HG02981 (cell line): ENCODE results near the gene KCNG2.

Experiments used
- ATAC-seq: cut with Tn5 transposase; IDR thresholded peaks from one replicate; pipeline ENCODE4 v1.9.1; 2021; ENCODE audit warnings: mild to moderate bottlenecking, moderate library complexity; ENCODE audit not compliant: unreplicated experiment

The KCNG2 gene

DNA sequence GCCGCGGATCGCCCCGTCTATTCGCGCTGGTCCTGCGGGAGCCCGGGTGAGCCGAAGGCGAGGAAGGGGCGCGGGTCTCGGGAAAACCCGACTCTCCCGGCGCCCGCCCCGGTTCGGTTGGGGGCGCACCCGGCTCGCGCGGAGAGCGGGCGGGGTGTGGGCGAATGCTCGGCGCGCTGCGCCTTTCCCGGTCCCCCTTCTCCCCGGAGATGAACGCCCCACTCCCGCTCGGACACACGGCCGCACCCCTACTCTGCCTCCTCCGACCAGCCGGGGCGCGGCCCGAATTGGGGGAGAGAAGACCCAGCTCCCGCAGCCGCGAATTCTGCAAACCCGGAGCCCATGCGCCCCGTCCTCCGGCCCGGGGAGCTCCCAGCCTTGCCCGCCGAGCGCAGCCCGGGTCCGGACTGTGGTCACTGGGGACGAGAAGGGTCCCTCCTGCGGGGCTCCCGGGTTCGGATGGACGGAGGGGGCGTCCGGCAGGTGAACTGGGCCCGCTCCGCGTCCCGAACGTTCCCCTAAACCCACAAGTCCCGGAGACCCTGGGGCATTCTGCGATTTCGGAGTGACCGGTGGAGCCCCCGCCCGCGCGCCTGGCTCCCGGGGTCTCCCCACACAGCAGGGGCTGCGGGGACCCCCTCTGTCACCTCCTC lies 734 bp downstream of the KCNG2 start:
- no peak for ATAC-seq

GRCh38 chr18:79798999-79799370 lies 1.2 kb downstream of the KCNG2 start:
- ATAC-seq = no peak

- ATAC-seq = no peak
Observed at GRCh38 chr18:79799619-79800370, 2.1 kb downstream of the KCNG2 start.

DNA sequence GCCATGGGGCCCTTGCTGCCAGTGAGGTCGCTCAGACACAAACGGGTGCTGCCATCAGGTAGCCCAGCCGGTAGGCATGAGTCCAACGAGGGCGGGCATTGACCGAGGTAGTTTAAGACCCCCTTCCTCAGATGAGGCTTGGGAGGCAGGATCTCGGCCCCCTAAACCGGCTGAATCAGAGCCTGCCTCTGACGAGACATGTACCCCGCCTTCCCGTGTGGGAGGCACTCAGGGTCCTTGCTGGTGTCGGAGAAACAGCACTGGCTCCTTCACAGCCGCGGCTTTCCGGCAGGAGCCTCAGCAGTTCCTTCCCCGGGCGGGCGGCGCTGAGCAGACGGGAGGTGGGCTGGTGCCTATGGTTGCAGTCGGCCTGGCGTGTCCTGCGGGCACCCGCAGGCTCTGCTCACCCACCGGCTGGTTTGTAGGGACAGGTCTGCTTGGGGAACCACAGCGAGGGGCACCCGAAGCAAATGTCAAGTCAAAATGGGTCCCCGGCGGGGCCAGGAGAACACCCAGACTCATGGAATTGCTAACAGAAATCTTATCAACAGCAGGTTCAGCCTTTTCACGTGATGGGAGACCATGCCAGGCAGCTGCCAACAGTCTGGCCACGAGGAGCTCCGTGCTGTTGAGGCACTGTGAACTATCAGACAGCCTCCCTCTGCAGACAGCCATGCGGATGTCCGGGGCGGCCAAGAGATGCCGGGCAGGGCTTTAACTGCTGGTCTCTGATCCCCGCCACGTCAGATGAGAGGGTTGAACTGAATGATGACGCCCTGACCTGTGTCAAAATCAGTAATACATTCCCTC lies 2.8 kb downstream of the KCNG2 start:
- no peak for ATAC-seq

GRCh38 chr18:79801217-79801616 lies 3.5 kb downstream of the KCNG2 start:
- ATAC-seq = no peak

- no peak for ATAC-seq
Observed at GRCh38 chr18:79801641-79802040, 3.9 kb downstream of the KCNG2 start.

- ATAC-seq = no peak
Observed at GRCh38 chr18:79802298-79802697, 4.6 kb downstream of the KCNG2 start.

DNA sequence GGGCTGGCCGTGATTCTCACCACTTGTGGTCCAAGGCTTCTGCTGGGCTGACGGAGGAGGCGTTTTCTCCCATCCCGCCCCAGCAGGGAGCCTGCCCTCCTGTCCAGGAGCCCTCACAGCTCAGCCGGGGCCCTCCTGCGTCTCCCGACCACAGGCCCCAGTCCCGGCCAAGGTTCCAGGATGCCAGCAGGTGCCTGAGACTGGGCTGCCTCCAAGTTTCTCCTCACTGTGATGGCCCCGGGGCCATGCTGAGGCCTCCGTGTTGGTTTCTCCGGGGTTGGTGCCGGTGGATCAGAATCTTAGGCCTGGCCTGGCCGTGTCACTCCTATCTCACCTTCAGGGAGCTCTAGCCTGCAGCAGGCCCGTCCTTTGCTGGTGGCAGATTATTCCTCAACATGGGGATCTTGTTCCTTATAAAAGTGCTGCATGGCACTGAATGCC lies 5.9 kb downstream of the KCNG2 start:
- no peak for ATAC-seq

- ATAC-seq = no peak
Observed at GRCh38 chr18:79804130-79804787, 6.5 kb downstream of the KCNG2 start.

DNA sequence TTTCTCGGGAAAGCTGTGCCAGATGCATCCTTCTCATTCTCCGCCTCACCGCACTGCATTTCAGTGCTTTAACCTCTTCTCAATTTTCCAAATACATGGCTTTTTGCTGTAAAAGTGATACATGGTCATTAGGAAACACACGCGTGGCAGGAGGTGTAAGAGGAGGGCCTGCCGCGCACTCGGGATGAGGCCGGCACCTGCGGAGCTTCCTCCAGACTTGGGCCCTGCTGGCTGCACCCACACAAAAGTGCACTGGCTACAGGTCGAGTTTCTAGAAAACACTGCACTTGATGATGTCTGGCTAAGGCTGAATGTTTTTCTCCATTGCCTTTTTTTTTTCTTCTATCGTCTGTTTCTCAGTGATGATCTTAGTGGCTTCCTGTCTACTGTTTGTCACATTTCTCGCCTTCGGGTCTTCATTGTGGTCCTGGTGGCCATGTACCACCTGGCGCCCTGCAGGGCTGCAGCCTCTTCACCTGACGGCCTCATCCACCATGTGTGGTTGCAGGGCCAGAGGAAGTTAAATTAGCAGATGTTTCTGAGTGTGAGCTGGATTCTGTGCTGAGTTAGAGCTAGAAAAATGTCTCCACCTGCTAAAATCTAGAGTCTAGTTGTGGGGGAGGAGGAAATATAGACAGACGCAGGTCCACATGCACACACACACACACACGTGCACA lies 7.6 kb downstream of the KCNG2 start:
- no peak for ATAC-seq

- ATAC-seq = no peak
Observed at GRCh38 chr18:79805926-79806487, 8.3 kb downstream of the KCNG2 start.

- no peak for ATAC-seq
Observed at GRCh38 chr18:79806976-79807841, 9.5 kb downstream of the KCNG2 start.

- ATAC-seq = no peak
Observed at GRCh38 chr18:79809482-79810192, 11.9 kb downstream of the KCNG2 start.

- ATAC-seq = no peak
Observed at GRCh38 chr18:79812052-79812451, 14.3 kb downstream of the KCNG2 start.

DNA sequence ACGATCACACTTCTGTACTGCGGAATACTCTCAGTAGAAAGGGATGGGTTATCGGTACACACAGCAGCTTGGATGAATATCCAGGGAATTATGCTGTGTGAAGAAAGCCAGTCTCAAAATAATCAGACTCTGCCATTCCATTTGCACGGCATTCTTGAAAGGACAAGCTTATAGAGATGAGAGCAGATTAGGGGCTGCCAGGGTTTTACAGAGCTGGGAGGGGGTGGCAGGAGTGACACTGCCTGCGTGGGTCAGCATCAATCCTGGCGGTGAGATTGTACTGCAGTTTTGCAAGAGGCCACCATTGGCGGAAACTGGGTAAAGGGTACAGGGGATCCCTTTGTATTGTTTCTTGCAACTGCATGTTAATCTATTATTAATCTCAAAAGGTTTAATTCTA lies 16.6 kb downstream of the KCNG2 start:
- ATAC-seq = no peak

- ATAC-seq = no peak
Observed at GRCh38 chr18:79815657-79816056, 17.9 kb downstream of the KCNG2 start.

- ATAC-seq = no peak
Observed at GRCh38 chr18:79816092-79816491, 18.4 kb downstream of the KCNG2 start.

GRCh38 chr18:79816981-79817606 lies 19.4 kb downstream of the KCNG2 start:
- no peak for ATAC-seq
